Right kidney (tissue), 1 donor: ENCODE measurements around the gene TOP3A.

ENCODE experiments used
- DNase-seq: peaks from one replicate; pipeline ENCODE4 v3.0.0-alpha.2; 2016

The TOP3A gene

GRCh38 chr17:18230288-18231141 is 84.3 kb downstream of the TOP3A start:
- DNase-seq = no peak

- DNase-seq = no peak
These were observed 85.0 kb downstream of the TOP3A start for GRCh38 chr17:18229771-18230170.

- no peak for DNase-seq
These were observed 85.5 kb downstream of the TOP3A start for GRCh38 chr17:18229254-18229653.

GRCh38 chr17:18228176-18228682 is 86.6 kb downstream of the TOP3A start:
- DNase-seq = no peak

GRCh38 chr17:18227635-18228034 is 87.2 kb downstream of the TOP3A start:
- no peak for DNase-seq

- no peak for DNase-seq
These were observed 88.4 kb downstream of the TOP3A start for GRCh38 chr17:18226284-18226945.

GRCh38 chr17:18225642-18226283 is 89.0 kb downstream of the TOP3A start:
- DNase-seq = peak; percentile 70

- DNase-seq = peak; percentile 75
These were observed 89.6 kb downstream of the TOP3A start, which contains the start of gene LLGL1 for GRCh38 chr17:18225121-18225641. TSS of gene LLGL1 (plus strand) at chr17:18225635. CDS start at chr17:18225683, 48 bp downstream.

- DNase-seq = peak; percentile 37
These were observed 90.2 kb downstream of the TOP3A start for GRCh38 chr17:18224387-18225120.

- no peak for DNase-seq
These were observed 90.8 kb downstream of the TOP3A start for GRCh38 chr17:18224053-18224386.
